Measurements from ENCODE around the gene ELOVL6.

Gene ELOVL6

DNA sequence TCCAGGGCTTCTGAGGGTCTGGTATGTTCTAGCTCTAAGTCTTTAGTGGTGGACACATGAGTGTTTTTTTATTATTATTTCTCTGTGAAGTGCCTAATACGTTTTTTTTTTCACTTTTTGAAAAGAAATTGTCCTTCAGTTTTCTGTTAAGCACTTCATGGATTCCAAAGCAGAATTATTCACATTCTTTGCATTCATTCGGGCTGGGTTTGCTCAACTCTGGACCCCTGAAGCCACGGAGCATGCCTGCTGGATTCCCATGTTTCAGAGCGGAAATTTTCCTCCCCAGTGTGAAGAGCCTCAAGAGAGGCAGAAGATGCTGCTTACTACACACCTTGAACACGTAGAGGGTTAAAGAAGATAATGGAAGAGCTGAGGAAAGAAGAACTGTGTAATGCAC is 178.3 kb downstream of the ELOVL6 start:
- DNase-seq, result no peak

DNA sequence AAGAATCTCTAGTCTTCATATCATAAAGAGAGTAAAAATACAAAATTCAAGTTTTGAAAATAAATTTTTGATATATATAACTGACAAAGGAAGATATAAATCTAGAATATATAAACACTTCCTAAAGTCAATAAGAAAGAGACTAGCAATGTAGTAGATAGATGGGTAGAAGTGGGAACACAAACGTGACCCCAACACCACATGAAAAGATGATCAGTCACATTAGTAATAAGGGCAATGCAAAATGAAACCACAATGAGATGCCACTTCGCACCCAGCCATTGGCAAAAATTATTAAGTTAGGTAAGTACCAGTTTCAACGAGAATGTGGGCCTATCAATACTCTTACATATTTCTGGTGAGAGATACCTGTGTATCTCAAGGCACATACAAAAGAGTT is 179.3 kb downstream of the ELOVL6 start:
- DNase-seq, result no peak

DNA sequence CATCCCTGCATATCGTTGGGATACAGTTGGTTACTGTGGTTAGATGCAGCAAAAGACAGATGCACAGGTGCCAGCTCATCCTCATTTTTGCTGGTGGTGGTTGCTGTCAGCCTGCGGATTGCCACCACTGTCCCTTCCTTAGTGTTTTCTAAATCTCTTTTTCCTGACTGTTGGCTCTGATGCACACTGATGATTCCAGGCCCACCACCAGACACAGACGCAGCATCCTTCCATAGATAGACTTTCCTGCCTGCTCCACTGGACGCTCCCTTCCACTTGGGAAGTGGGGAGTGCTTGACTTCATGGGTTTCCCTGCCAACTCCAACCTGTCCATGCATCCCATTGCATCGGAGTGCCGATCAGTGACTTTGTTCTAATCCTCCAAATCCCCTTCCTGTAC is 184.2 kb downstream of the ELOVL6 start:
- DNase-seq, result no peak

DNA sequence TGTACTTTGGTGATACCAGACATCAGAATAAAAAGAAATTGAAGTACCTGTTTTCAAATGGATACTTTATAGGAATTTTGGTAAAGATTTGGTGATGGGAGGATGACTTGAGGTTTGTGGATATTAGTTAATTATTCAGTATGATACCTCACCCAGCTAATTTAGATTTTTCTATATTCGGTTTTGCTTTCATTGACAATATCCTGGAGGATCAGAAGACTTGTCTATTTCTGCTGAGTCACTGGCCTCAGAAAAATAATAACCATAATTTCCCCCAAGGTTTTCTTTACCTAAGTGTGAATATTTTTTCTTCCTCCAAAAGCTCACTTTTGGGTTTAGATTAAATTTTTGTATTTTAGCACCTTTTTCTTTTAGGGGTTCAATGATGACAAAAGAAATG is 185.5 kb downstream of the ELOVL6 start:
- no peak for DNase-seq

DNA sequence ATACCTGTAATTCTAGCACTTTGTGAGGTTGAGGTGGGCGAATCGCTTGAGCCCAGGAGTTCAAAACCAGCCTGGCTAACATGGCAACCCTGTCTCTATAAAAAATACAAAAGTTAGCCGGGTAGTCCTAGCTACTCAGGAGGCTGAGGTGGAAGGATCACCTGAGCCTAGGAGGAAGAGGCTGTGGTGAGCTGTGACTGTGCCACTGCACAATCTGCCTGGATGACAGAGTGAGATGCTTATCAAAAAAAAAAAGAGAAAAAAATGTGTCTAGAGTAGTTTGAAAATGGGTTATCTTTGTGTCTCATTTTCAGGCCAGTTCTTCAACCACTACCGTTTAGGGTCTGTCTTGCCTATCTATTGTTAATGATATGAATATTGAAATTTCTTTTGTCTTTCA is 187.6 kb downstream of the ELOVL6 start:
- DNase-seq, result no peak

DNA sequence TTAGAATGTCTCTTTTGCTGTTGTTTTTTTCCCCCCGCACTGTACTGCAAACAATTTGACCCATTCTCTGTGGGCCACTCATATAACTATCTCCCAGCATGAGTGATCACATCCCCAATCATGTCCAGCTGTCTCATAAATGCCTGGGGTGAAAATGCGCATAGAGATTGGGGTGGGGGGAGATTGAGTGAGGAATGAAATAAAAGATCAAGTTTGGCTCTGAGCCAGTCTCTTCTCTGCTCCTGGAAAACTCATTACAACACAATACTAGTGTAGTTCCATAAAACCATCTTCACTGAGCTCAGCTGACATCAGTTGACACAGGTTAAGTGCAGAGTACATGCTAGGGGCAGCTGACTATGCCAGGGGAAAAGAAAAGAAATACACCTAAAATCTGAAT is 188.9 kb downstream of the ELOVL6 start:
- no peak for DNase-seq

DNA sequence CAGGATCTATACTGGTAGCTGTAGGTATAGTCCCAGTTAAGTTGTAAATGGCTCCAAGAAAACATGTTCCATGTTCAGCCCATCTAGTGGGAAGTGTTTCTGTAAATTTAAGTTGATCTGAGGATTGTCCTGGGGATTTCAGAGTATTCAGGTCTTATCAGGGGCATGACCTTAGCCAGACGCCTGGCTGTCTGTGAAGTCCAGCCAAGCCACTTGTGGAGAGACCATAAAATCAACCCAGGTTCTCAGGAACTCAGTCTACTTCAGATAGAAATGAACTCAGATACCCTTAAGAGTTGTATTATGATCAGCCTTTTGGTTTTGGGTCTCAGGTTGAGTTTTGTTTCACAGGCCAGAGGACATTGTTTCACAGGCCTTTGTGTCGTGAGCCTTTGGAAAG is 189.9 kb downstream of the ELOVL6 start:
- no peak for DNase-seq

DNA sequence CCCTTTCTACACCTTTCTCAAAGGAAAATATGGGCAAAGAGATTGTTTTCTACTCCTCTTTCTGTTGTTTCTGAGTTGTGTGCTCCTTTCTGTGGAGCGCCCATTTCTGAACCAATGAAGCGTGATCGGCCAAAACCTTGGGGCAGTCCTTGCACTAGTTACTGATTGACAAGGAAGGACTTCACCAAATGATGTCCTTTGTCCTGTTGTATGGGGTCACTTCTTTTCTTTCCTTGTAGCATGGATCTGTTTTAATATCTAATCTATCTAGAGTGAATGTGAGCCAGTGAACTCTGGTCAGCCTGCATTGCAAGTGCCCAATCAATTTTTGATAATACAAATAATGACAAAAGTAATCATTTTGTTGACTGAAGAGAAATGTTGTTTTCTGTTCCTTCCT is 191.2 kb downstream of the ELOVL6 start:
- DNase-seq, result no peak

DNA sequence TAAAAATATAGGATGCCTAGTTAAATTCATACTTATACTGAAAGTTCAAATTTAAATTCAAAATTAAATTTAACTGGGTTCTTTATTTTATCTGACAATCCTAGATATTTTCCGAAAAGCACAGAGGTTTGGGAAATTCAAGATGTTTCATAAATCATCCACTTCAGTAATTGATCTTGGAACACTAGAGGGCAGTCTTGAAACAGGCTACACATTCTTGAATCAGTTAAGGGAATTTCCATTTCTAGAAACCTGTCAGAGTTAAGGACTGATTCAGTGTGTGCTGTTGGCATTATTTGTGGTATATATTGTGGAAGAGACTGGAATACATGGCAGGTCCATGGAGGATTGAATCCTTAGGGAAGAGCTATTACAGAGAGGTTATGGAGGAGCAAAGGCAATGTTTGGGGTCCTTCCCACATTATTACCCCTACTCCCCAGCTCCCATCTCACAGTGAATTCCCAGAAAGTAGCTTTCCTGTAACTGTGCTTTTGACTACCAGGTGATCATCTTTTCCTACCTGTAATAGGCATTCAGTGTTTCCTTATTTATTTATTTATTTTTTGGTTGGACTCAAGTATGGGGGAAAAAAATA is 192.9 kb downstream of the ELOVL6 start:
- peak in 1 of 2 donors; percentile 82 for DNase-seq

DNA sequence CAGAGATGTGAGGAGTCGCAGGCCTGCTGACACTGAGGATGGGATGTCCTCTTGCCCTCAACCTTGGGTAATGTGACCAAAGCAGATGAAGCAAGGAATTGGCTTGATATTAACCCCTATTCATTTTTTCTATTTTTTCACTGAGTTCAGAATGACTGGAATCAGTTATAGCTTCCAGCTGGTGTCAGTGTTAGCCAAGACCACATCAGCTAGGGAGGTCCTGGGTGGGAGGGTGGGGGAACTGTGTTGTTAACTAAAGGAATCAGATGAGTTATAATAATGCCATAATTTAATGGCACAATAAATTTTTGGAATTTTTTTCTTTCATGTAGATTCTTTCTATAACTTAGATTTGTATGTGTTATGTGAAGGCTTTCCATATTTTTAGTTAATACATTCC is 193.9 kb downstream of the ELOVL6 start:
- DNase-seq, result no peak

DNA sequence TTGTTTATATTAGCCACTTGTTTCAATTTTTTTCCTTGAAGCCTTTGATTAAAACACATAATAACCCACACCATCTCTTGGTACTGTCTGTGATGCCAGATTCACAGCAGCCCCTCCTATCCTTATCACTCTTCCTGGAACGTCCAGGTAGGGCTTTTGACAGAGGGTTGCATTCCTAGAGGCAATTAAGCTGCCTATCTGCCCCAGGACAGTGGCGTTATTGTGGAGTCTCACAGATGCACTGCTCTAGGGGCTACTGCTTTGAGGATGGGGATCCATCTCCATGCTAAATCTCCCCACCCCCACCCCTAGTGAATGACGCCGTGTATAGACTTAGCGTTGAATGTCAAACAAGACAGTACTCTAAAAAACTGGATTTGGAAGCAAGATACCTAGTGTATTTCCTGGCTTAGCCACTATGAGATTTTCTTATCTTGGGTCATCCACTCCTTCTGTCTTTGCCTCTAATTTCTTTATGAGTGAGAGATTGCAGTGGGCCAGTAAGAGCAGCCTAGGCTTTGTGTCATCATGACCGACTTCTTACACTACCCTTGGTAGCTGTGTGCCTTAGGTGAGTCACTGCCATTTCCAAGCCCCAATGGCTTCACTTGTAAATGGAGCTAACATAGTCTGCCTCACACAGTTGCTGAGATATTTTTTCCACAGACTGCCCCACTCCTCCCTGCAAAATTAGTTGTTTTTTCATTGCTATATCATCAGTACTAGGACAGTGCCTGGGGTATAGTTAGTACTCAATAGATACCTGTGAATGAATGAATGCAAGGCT is 194.8 kb downstream of the ELOVL6 start:
- DNase-seq, result no peak

DNA sequence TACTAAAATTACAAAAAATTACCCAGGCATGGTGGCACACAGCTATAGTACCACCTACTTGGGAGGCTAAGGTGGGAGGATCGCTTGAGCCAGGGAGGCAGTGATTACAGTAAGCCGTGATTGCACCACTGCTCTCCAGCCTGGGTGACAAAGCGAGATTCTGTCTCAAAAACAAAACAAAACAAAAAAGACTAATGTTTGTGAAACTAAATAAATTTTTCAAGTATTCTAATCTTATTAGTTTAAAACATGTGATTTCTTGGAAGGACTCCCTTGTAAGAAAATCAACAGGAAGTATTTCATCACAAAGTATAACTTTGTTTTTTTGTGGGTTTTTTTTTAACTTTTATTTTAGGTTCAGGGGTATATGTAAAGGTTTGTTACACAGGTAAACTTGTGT is 196.1 kb downstream of the ELOVL6 start:
- no peak for DNase-seq

DNA sequence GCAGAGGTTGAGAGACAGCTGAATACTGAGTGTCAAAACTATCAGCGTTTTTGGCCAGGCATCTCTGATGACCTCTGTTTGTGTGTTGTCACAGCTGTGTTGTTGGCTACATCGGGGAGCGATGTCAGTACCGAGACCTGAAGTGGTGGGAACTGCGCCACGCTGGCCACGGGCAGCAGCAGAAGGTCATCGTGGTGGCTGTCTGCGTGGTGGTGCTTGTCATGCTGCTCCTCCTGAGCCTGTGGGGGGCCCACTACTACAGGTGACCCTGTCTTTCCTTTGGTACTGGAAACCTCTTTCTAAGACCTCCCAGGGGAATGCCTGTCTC is 198.9 kb downstream of the ELOVL6 start:
- DNase-seq, result no peak

DNA sequence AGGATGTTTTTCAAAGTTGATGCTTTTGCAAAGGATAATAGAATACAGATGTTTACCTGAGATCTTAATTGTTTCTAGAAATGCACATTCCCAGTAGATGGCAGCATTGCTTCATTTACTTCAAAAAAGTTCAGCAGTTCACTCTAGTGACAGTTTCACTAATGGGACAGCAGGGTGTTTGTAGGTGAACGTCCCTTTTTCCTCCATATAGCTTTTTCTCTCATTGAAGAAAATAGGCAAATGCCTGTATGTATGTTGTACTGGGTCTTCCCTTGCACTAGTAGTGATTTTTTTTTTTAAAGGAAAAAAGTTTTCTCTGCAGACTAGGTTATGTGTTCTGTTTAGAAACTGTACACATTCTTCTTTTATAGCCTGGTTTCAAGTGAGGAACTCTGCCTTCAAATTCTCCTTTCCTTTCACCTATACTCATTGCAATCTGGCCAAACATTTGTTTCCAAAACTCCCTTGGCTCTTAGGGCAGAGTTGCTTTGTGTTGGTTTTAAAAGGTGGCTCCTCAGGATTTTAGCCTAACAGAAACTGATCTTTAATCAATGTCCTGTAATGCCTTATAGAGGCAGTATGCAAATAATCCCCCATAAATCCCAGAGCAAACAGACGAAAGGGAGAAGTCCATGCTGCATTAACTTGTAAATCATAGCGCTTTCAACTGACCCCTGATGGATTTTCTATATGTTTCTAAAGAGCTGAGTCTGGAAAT is 199.4 kb downstream of the ELOVL6 start:
- peak in 1 of 2 donors; percentile 68 for DNase-seq

DNA sequence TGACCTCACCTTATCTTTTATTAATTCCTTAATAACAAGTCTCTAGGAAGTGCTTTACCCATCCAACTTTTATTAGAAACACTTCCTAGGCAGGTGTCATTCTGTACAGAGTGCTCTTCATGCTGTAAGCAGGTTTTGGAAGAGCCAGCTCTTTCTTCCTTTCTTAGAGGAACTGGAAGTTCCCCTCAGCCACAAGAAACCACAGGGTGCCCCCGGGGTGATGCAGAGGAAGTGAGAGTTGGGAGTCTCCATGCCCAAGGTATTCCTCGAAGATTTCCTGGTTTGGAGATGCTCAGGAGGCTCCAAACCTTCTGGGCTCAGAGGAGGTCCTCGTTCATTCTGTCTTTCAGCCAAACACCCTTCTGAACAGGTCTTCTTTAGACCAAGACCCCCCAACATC is 201.9 kb downstream of the ELOVL6 start:
- no peak for DNase-seq
